Measurements from ENCODE around the gene ABCA3.

Gene ABCA3

GRCh38 chr16:2328428-2328827, 12.1 kb downstream of the ABCA3 start:
- DNase-seq (ENCODE audit: extremely low read depth, insufficient read length): no peak

GRCh38 chr16:2326191-2326590, 14.3 kb downstream of the ABCA3 start:
- Histone ChIP-seq H3K27me3 (replicated peaks; ENCODE audit: control insufficient read depth, insufficient read depth, low read length) (no peaks in the 10 kb centered on the region), H3K4me3 (replicated peaks; ENCODE audit: low read depth, low read length) (no peak overlapping the region), H3K36me3 (ENCODE audit: control insufficient read depth, insufficient read depth, low read length) (no peaks in the 10 kb centered on the region)
- TF ChIP-seq CTCF (IDR thresholded peaks at IDR 0.05; ENCODE audit: insufficient read depth, low read length, poor library complexity, severe bottlenecking): no peak
- no peak for DNase-seq (ENCODE audit: extremely low read depth, insufficient read length)

More at GRCh38 chr16:2328428-2328827, 12.1 kb downstream of the ABCA3 start:
- H3K4me3 ChIP-seq (replicated peaks; ENCODE audit: low read depth, low read length): no peak overlapping the region
- no peaks in the 10 kb centered on the region; the same call in 1 of the 2 replicates for H3K27me3 ChIP-seq (replicated peaks; ENCODE audit: control insufficient read depth, insufficient read depth, low read length)
- no peaks in the 10 kb centered on the region for H3K36me3 ChIP-seq (ENCODE audit: control insufficient read depth, insufficient read depth, low read length)
- TF ChIP-seq CTCF (IDR thresholded peaks at IDR 0.05; ENCODE audit: insufficient read depth, low read length, poor library complexity, severe bottlenecking): no peak

GRCh38 chr16:2325791-2326190, 14.7 kb downstream of the ABCA3 start:
- no peak for DNase-seq (ENCODE audit: extremely low read depth, insufficient read length)
- Histone ChIP-seq H3K27me3 (replicated peaks; ENCODE audit: control insufficient read depth, insufficient read depth, low read length) (no peaks in the 10 kb centered on the region), H3K36me3 (ENCODE audit: control insufficient read depth, insufficient read depth, low read length) (no peaks in the 10 kb centered on the region), H3K4me3 (replicated peaks; ENCODE audit: low read depth, low read length) (no peak overlapping the region)
- no peak for TF ChIP-seq CTCF (IDR thresholded peaks at IDR 0.05; ENCODE audit: insufficient read depth, low read length, poor library complexity, severe bottlenecking)

- DNase-seq (ENCODE audit: extremely low read depth, insufficient read length): no peak
- TF ChIP-seq CTCF (IDR thresholded peaks at IDR 0.05; ENCODE audit: insufficient read depth, low read length, poor library complexity, severe bottlenecking): no peak
- no peaks in the 10 kb centered on the region for H3K36me3 ChIP-seq (ENCODE audit: control insufficient read depth, insufficient read depth, low read length)
These were observed 15.3 kb downstream of the ABCA3 start for GRCh38 chr16:2325181-2325580.

GRCh38 chr16:2324296-2324859, 16.1 kb downstream of the ABCA3 start:
- H3K36me3 ChIP-seq (ENCODE audit: control insufficient read depth, insufficient read depth, low read length): no peaks in the 10 kb centered on the region
- no peak overlapping the region for H3K4me3 ChIP-seq (replicated peaks; ENCODE audit: low read depth, low read length)
- no peak for TF ChIP-seq CTCF (IDR thresholded peaks at IDR 0.05; ENCODE audit: insufficient read depth, low read length, poor library complexity, severe bottlenecking)
- no peak for DNase-seq (ENCODE audit: extremely low read depth, insufficient read length)
- H3K27me3 ChIP-seq (replicated peaks; ENCODE audit: control insufficient read depth, insufficient read depth, low read length): no peaks in the 10 kb centered on the region

More at GRCh38 chr16:2325181-2325580, 15.3 kb downstream of the ABCA3 start:
- Histone ChIP-seq H3K4me3 (replicated peaks; ENCODE audit: low read depth, low read length) (no peak overlapping the region), H3K27me3 (replicated peaks; ENCODE audit: control insufficient read depth, insufficient read depth, low read length) (no peaks in the 10 kb centered on the region)

- H3K27me3 ChIP-seq (replicated peaks; ENCODE audit: control insufficient read depth, insufficient read depth, low read length): no peaks in the 10 kb centered on the region
- no peak overlapping the region for H3K4me3 ChIP-seq (replicated peaks; ENCODE audit: low read depth, low read length)
- DNase-seq (ENCODE audit: extremely low read depth, insufficient read length): no peak
- H3K36me3 ChIP-seq (ENCODE audit: control insufficient read depth, insufficient read depth, low read length): no peaks in the 10 kb centered on the region
- TF ChIP-seq CTCF (IDR thresholded peaks at IDR 0.05; ENCODE audit: insufficient read depth, low read length, poor library complexity, severe bottlenecking): no peak
These were observed 16.8 kb downstream of the ABCA3 start for GRCh38 chr16:2323701-2324100.

Measured in GM06990 (cell line).